Measurements from ENCODE around the gene PROM1. TPM values are rescaled to one million over a fixed set of nuclear protein-coding genes. Genes with fewer than 3 reads are reported as not detected.

Gene PROM1, protein sequence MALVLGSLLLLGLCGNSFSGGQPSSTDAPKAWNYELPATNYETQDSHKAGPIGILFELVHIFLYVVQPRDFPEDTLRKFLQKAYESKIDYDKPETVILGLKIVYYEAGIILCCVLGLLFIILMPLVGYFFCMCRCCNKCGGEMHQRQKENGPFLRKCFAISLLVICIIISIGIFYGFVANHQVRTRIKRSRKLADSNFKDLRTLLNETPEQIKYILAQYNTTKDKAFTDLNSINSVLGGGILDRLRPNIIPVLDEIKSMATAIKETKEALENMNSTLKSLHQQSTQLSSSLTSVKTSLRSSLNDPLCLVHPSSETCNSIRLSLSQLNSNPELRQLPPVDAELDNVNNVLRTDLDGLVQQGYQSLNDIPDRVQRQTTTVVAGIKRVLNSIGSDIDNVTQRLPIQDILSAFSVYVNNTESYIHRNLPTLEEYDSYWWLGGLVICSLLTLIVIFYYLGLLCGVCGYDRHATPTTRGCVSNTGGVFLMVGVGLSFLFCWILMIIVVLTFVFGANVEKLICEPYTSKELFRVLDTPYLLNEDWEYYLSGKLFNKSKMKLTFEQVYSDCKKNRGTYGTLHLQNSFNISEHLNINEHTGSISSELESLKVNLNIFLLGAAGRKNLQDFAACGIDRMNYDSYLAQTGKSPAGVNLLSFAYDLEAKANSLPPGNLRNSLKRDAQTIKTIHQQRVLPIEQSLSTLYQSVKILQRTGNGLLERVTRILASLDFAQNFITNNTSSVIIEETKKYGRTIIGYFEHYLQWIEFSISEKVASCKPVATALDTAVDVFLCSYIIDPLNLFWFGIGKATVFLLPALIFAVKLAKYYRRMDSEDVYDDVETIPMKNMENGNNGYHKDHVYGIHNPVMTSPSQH
- total RNA-seq (2014; rRNA removed; shearing (Covaris generic)) = 66.6 and 70.3 TPM in 2 replicates
- 30.6 and 36.6 TPM in 2 replicates for polyA plus RNA-seq (2016; fragmentation: Nextera tagmentation; extraction: Ambion mirVana)
- long read RNA-seq, full-length matches to known transcripts = 2 of 6 reads
- long read RNA-seq, partial matches to known transcripts = 2 of 6 reads
- long read RNA-seq, other reads (novel, unspliced or antisense) = 2 of 6 reads

- ATAC-seq (peak; percentile 68), DNase-seq (ENCODE audit: low spot score) (peak; percentile 82)
- Mint-ChIP-seq H3K4me1 (peaks cover 39% of the 10 kb centered on the region), H3K27ac (peak within 1 kb of the TSS; percentile 86), H3K4me3 (peak within 1 kb of the TSS; percentile 84), H3K36me3 (ENCODE audit: low read depth) (peaks cover 17% of the 10 kb centered on the region), H3K9me3 (no peaks in the 10 kb centered on the region), H3K27me3 (ENCODE audit: insufficient read depth, low read depth, poor library complexity) (peaks cover 18% of the 10 kb centered on the region)
- Histone ChIP-seq H3K4me3 (peak within 1 kb of the TSS; percentile 93), H3K4me1 (ENCODE audit: insufficient read depth) (peaks cover 34% of the 10 kb centered on the region), H3K79me2 (replicated peaks; ENCODE audit: insufficient read depth) (peaks cover 37% of the 10 kb centered on the region), H3K27ac (ENCODE audit: low read depth) (peak within 1 kb of the TSS; percentile 50; the same call in 1 of the 2 replicates), H3K27me3 (ENCODE audit: insufficient read depth) (peaks cover 49% of the 10 kb centered on the region), H2AFZ (peak within 1 kb of the TSS; percentile 83), H3K36me3 (ENCODE audit: insufficient read depth) (peaks cover 5% of the 10 kb centered on the region; the same call in 1 of the 2 replicates), H3F3A (replicated peaks; ENCODE audit: low read depth) (no peaks in the 10 kb centered on the region; the same call in 1 of the 2 replicates), H4K20me1 (replicated peaks; ENCODE audit: insufficient read depth) (0 out of 2 replicates have a peak, but pooled peaks cover 9% of the 10 kb centered on the region), H3K4me2 (peak within 1 kb of the TSS; percentile 97), H3K9me2 (ENCODE audit: insufficient read depth) (no peaks in the 10 kb centered on the region)
- TF ChIP-seq ZNF114 (CRISPR knock-in tag; IDR thresholded peaks at IDR 0.05) (no peak), POLR2AphosphoS5 (IDR thresholded peaks at IDR 0.05; ENCODE audit: low read depth) (peak; percentile 32; the same call in 1 of the 2 replicates), CREB1 (CRISPR knock-in tag; IDR thresholded peaks at IDR 0.05; ENCODE audit: low read depth) (peak; percentile 61; the same call in 1 of the 2 replicates), STAT1 (IDR thresholded peaks at IDR 0.05; ENCODE audit: unreplicated experiment) (no peak), REST (IDR thresholded peaks at IDR 0.05; ENCODE audit: unreplicated experiment) (peak; percentile 59)
- TF ChIP-seq, protein P1, sequence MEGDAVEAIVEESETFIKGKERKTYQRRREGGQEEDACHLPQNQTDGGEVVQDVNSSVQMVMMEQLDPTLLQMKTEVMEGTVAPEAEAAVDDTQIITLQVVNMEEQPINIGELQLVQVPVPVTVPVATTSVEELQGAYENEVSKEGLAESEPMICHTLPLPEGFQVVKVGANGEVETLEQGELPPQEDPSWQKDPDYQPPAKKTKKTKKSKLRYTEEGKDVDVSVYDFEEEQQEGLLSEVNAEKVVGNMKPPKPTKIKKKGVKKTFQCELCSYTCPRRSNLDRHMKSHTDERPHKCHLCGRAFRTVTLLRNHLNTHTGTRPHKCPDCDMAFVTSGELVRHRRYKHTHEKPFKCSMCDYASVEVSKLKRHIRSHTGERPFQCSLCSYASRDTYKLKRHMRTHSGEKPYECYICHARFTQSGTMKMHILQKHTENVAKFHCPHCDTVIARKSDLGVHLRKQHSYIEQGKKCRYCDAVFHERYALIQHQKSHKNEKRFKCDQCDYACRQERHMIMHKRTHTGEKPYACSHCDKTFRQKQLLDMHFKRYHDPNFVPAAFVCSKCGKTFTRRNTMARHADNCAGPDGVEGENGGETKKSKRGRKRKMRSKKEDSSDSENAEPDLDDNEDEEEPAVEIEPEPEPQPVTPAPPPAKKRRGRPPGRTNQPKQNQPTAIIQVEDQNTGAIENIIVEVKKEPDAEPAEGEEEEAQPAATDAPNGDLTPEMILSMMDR (conservative IDR thresholded peaks at IDR 0.05; ENCODE audit: low read depth in 2 of 2) = no peak
Measured at GRCh38 chr4:16083241-16084191, at the start of gene PROM1. TSS of gene PROM1 (minus strand) at chr4:16084023. CDS start at chr4:16075906, 8,117 bp downstream.
